Measurements from ENCODE around the gene NUDT17. TPM values are rescaled to one million over a fixed set of nuclear protein-coding genes. Genes with fewer than 3 reads are reported as not detected.

The NUDT17 gene
- total RNA-seq, 1 donor from 2014 or later, result 3.3 TPM

GRCh38 chr1:145878724-145879123 is 33.3 kb downstream of the NUDT17 start:
- no peaks in the 10 kb centered on the region for H3K9me3 ChIP-seq (ENCODE audit: insufficient read depth, low read depth, low read length)
- H3K36me3 ChIP-seq (ENCODE audit: insufficient read depth, low read length), result no peaks in the 10 kb centered on the region
- no peak for FAIRE-seq
- H3K4me3 ChIP-seq (ENCODE audit: insufficient read depth, low read depth, low read length), result no peak overlapping the region
- H3K9ac ChIP-seq (ENCODE audit: low read length), result no peak overlapping the region
- H3K4me3 Mint-ChIP-seq (ENCODE audit: unreplicated experiment), result no peak overlapping the region
- H3K27me3 ChIP-seq (ENCODE audit: insufficient read depth, low read length), result peaks cover 6% of the 10 kb centered on the region
- H3K36me3 Mint-ChIP-seq (ENCODE audit: low read depth, unreplicated experiment), result no peaks in the 10 kb centered on the region
- no peaks in the 10 kb centered on the region for H4K20me1 ChIP-seq (ENCODE audit: insufficient read depth, low read length)
- DNase-seq (ENCODE audit: low read depth), result no peak
- no peak overlapping the region for H3K4me2 ChIP-seq (ENCODE audit: low read length)
- H3K9me3 Mint-ChIP-seq (ENCODE audit: unreplicated experiment), result peaks cover 6% of the 10 kb centered on the region
- no peaks in the 10 kb centered on the region for H3K4me1 ChIP-seq (ENCODE audit: insufficient read depth, low read length)
- TF ChIP-seq CTCF (IDR thresholded peaks at IDR 0.05; ENCODE audit: insufficient read depth, low read depth, low read length) (no peak), EZH2 (IDR thresholded peaks at IDR 0.05; ENCODE audit: insufficient read depth, low read length) (no peak)
- H3K27me3 Mint-ChIP-seq (ENCODE audit: low read depth, unreplicated experiment), result peaks cover 38% of the 10 kb centered on the region
- peaks cover 7% of the 10 kb centered on the region for H3K4me1 Mint-ChIP-seq (ENCODE audit: low read depth, unreplicated experiment)
- no peak overlapping the region for H2AFZ ChIP-seq (ENCODE audit: low read depth, low read length)
- H3K27ac ChIP-seq (ENCODE audit: low read depth, low read length), result no peak overlapping the region
- no peak overlapping the region for H3K27ac Mint-ChIP-seq (ENCODE audit: unreplicated experiment)
- no peaks in the 10 kb centered on the region for H3K79me2 ChIP-seq (ENCODE audit: insufficient read depth, low read length)

- Histone ChIP-seq H4K20me1 (ENCODE audit: insufficient read depth, low read length) (no peaks in the 10 kb centered on the region), H3K4me3 (ENCODE audit: insufficient read depth, low read depth, low read length) (no peak overlapping the region), H3K4me2 (ENCODE audit: low read length) (no peak overlapping the region), H3K27me3 (ENCODE audit: insufficient read depth, low read length) (peaks cover 6% of the 10 kb centered on the region), H3K36me3 (ENCODE audit: insufficient read depth, low read length) (no peaks in the 10 kb centered on the region), H3K9ac (ENCODE audit: low read length) (no peak overlapping the region), H2AFZ (ENCODE audit: low read depth, low read length) (no peak overlapping the region), H3K9me3 (ENCODE audit: insufficient read depth, low read depth, low read length) (no peaks in the 10 kb centered on the region), H3K27ac (ENCODE audit: low read depth, low read length) (no peak overlapping the region), H3K4me1 (ENCODE audit: insufficient read depth, low read length) (peaks cover 5% of the 10 kb centered on the region), H3K79me2 (ENCODE audit: insufficient read depth, low read length) (no peaks in the 10 kb centered on the region)
- H3K4me3 Mint-ChIP-seq (ENCODE audit: unreplicated experiment), result no peak overlapping the region
- no peak overlapping the region for H3K27ac Mint-ChIP-seq (ENCODE audit: unreplicated experiment)
- TF ChIP-seq EZH2 (IDR thresholded peaks at IDR 0.05; ENCODE audit: insufficient read depth, low read length), result no peak
- no peak for TF ChIP-seq CTCF (IDR thresholded peaks at IDR 0.05; ENCODE audit: insufficient read depth, low read depth, low read length)
- peaks cover 12% of the 10 kb centered on the region for H3K4me1 Mint-ChIP-seq (ENCODE audit: low read depth, unreplicated experiment)
- FAIRE-seq (no peak), DNase-seq (ENCODE audit: low read depth) (no peak)
- H3K27me3 Mint-ChIP-seq (ENCODE audit: low read depth, unreplicated experiment), result peaks cover 33% of the 10 kb centered on the region
- H3K9me3 Mint-ChIP-seq (ENCODE audit: unreplicated experiment), result peaks cover 3% of the 10 kb centered on the region
- H3K36me3 Mint-ChIP-seq (ENCODE audit: low read depth, unreplicated experiment), result no peaks in the 10 kb centered on the region
Measured at GRCh38 chr1:145879775-145880174, 34.3 kb downstream of the NUDT17 start.

- H3K4me2 ChIP-seq (ENCODE audit: low read length), result peak overlapping the region; percentile 90
Measured at GRCh38 chr1:145884675-145885074, 39.2 kb downstream of the NUDT17 start.

More at GRCh38 chr1:145884675-145885074, 39.2 kb downstream of the NUDT17 start:
- Mint-ChIP-seq H3K4me3 (ENCODE audit: unreplicated experiment) (peak overlapping the region; percentile 80), H3K27me3 (ENCODE audit: low read depth, unreplicated experiment) (peaks cover 26% of the 10 kb centered on the region), H3K4me1 (ENCODE audit: low read depth, unreplicated experiment) (peaks cover 14% of the 10 kb centered on the region), H3K9me3 (ENCODE audit: unreplicated experiment) (no peaks in the 10 kb centered on the region), H3K27ac (ENCODE audit: unreplicated experiment) (no peak overlapping the region), H3K36me3 (ENCODE audit: low read depth, unreplicated experiment) (no peaks in the 10 kb centered on the region)
- H3K4me3 ChIP-seq (ENCODE audit: insufficient read depth, low read depth, low read length), result no peak overlapping the region
- H3K4me1 ChIP-seq (ENCODE audit: insufficient read depth, low read length), result peaks cover 9% of the 10 kb centered on the region
- H3K79me2 ChIP-seq (ENCODE audit: insufficient read depth, low read length), result no peaks in the 10 kb centered on the region
- DNase-seq (ENCODE audit: low read depth) (peak; percentile 20), FAIRE-seq (no peak)
- H4K20me1 ChIP-seq (ENCODE audit: insufficient read depth, low read length), result no peaks in the 10 kb centered on the region
- H3K27ac ChIP-seq (ENCODE audit: low read depth, low read length), result no peak overlapping the region
- no peak for TF ChIP-seq EZH2 (IDR thresholded peaks at IDR 0.05; ENCODE audit: insufficient read depth, low read length)
- no peak for TF ChIP-seq CTCF (IDR thresholded peaks at IDR 0.05; ENCODE audit: insufficient read depth, low read depth, low read length)
- H3K27me3 ChIP-seq (ENCODE audit: insufficient read depth, low read length), result peaks cover 4% of the 10 kb centered on the region
- H3K9ac ChIP-seq (ENCODE audit: low read length), result no peak overlapping the region
- no peaks in the 10 kb centered on the region for H3K9me3 ChIP-seq (ENCODE audit: insufficient read depth, low read depth, low read length)
- H3K36me3 ChIP-seq (ENCODE audit: insufficient read depth, low read length), result no peaks in the 10 kb centered on the region
- no peak overlapping the region for H2AFZ ChIP-seq (ENCODE audit: low read depth, low read length)

Measured in astrocyte (in vitro differentiated cells and primary cell).